Measurements from ENCODE around the gene ARHGDIG. TPM values are rescaled to one million over a fixed set of nuclear protein-coding genes. Genes with fewer than 3 reads are reported as not detected.

Gene ARHGDIG
- total RNA-seq, 4 donors from 2014 or later = not detected

- WGBS, 2 donors = 0% methylated on average over 11 of the region's 56 CpGs; no CpG with 5 or more reads in 1 of the 2 donors
Measured at GRCh38 chr16:275786-276232, 4.6 kb upstream of the ARHGDIG start, which contains the start of gene RGS11. TSS of gene RGS11 (minus strand) at chr16:275944. CDS start at chr16:275911, 33 bp downstream.

GRCh38 chr16:276426-277077 lies 3.8 kb upstream of the ARHGDIG start:
- no peak for DNase-seq
- intact Hi-C loops (cut with DNase I) = no loop called here
- no peaks in the 10 kb centered on the region for H3K9me3 ChIP-seq
- peaks cover 18 to 62% (median 34%) of the 10 kb centered on the region in 3 donors for H3K4me1 ChIP-seq
- peak overlapping the region in 2 of 4 donors; percentile 52 to 65 for H3K4me3 ChIP-seq
- peak overlapping the region in 1 of 4 donors; percentile 28 for H3K27ac ChIP-seq
- TF ChIP-seq CTCF (IDR thresholded peaks at IDR 0.05) (no peak), POLR2A (IDR thresholded peaks at IDR 0.05) (no peak)
- H3K27me3 ChIP-seq = peaks cover 6 to 77% (median 11%) of the 10 kb centered on the region in 4 donors
- WGBS, 2 donors = 92% methylated on average over 7 to 12 of the region's 20 CpGs
- no peaks in the 10 kb centered on the region for H3K36me3 ChIP-seq

More at GRCh38 chr16:275786-276232, 4.6 kb upstream of the ARHGDIG start, which contains the start of gene RGS11:
- no peak for DNase-seq
- Histone ChIP-seq H3K36me3 (no peaks in the 10 kb centered on the region), H3K4me1 (peaks cover 14 to 55% (median 31%) of the 10 kb centered on the region in 3 donors), H3K27ac (peak within 1 kb of the TSS in 2 of 4 donors; percentile 28 to 46), H3K9me3 (no peaks in the 10 kb centered on the region), H3K27me3 (peaks cover under 1 to 72% (median 4%) of the 10 kb centered on the region in 4 donors), H3K4me3 (peak within 1 kb of the TSS; percentile 28 to 65 (median 46))
- TF ChIP-seq CTCF (IDR thresholded peaks at IDR 0.05) = no peak
- TF ChIP-seq POLR2A (IDR thresholded peaks at IDR 0.05) = no peak
- intact Hi-C loops (cut with DNase I) = no loop called here

- no peak for DNase-seq
- Histone ChIP-seq H3K27ac (no peak overlapping the region), H3K9me3 (no peaks in the 10 kb centered on the region), H3K27me3 (peaks cover 6 to 84% (median 11%) of the 10 kb centered on the region in 4 donors), H3K36me3 (no peaks in the 10 kb centered on the region), H3K4me1 (peaks cover 18 to 57% (median 34%) of the 10 kb centered on the region in 3 donors), H3K4me3 (no peak overlapping the region)
- WGBS, 2 donors = 24 to 30% methylated on average over 5 of the region's 6 CpGs
- intact Hi-C loops (cut with DNase I) = no loop called here
- no peak for TF ChIP-seq CTCF (IDR thresholded peaks at IDR 0.05)
- no peak for TF ChIP-seq POLR2A (IDR thresholded peaks at IDR 0.05)
Measured at GRCh38 chr16:278863-279366, 1.5 kb upstream of the ARHGDIG start.

- no peaks in the 10 kb centered on the region for H3K9me3 ChIP-seq
- intact Hi-C loops (cut with DNase I) = no loop called here
- H3K27me3 ChIP-seq = peaks cover 6 to 77% (median 11%) of the 10 kb centered on the region in 4 donors
- peaks cover 17 to 51% (median 33%) of the 10 kb centered on the region in 3 donors for H3K4me1 ChIP-seq
- no peak overlapping the region for H3K4me3 ChIP-seq
- TF ChIP-seq CTCF (IDR thresholded peaks at IDR 0.05) = no peak
- TF ChIP-seq POLR2A (IDR thresholded peaks at IDR 0.05) = no peak
- 77% methylated on average over 7 of the region's 7 CpGs; no CpG with 5 or more reads in 1 of the 2 donors for WGBS, 2 donors
- no peak overlapping the region for H3K27ac ChIP-seq
- H3K36me3 ChIP-seq = no peaks in the 10 kb centered on the region
- no peak for DNase-seq
Measured at GRCh38 chr16:279531-279930, 860 bp upstream of the ARHGDIG start.

- Histone ChIP-seq H3K9me3 (no peaks in the 10 kb centered on the region), H3K36me3 (no peaks in the 10 kb centered on the region), H3K27ac (no peak overlapping the region), H3K4me1 (peaks cover 12 to 46% (median 28%) of the 10 kb centered on the region in 3 donors), H3K4me3 (peak overlapping the region in 3 of 4 donors; percentile 3 to 55 (median 37)), H3K27me3 (peaks cover 6 to 72% (median 11%) of the 10 kb centered on the region in 4 donors)
- intact Hi-C loops (cut with DNase I) = no loop called here
- no peak for TF ChIP-seq CTCF (IDR thresholded peaks at IDR 0.05)
- DNase-seq = no peak
- WGBS, 2 donors = no CpG with 5 or more reads among the region's 47 CpGs
Measured at GRCh38 chr16:280005-280460, 358 bp upstream of the ARHGDIG start.

All from esophagus squamous epithelium (tissue), 5 donors.